ENCODE results near the gene HPS6. TPM values are rescaled to one million over a fixed set of nuclear protein-coding genes. Genes with fewer than 3 reads are reported as not detected.
"Not testable (repeated sequence)": the region's sequence is repeated elsewhere in the genome, so short reads cannot be mapped to it uniquely, and the experiment has no call there.

The HPS6 gene
- total and polyA plus RNA-seq, 11 donors = 7.6 to 23.1 (median 12.4) TPM

GRCh38 chr10:102040305-102041050, 24.7 kb upstream of the HPS6 start:
- H3K27ac ChIP-seq = no peak overlapping the region
- no peaks in the 10 kb centered on the region for H3K9me3 ChIP-seq
- no peak overlapping the region for H3K4me3 ChIP-seq
- H3K27me3 ChIP-seq = no peaks in the 10 kb centered on the region
- WGBS, 4 donors = 70 to 76% (median 74%) methylated on average over 7 of the region's 7 CpGs
- intact Hi-C loops (cut with DNase I) = no loop called here
- ATAC-seq (no peak), DNase-seq (no peak)
- no peak for TF ChIP-seq CTCF (IDR thresholded peaks at IDR 0.05)
- no peak for TF ChIP-seq POLR2A (IDR thresholded peaks at IDR 0.05)
- peaks cover 0 to 40% (median 32%) of the 10 kb centered on the region in 9 donors for H3K36me3 ChIP-seq
- H3K4me1 ChIP-seq = peaks cover 0 to 9% (median 0%) of the 10 kb centered on the region in 12 donors

- TF ChIP-seq CTCF (IDR thresholded peaks at IDR 0.05) (no peak), POLR2A (IDR thresholded peaks at IDR 0.05) (no peak)
- 70 to 81% (median 71%) methylated on average over 3 of the region's 3 CpGs for WGBS, 4 donors
- H3K9me3 ChIP-seq = no peaks in the 10 kb centered on the region
- no peaks in the 10 kb centered on the region for H3K27me3 ChIP-seq
- H3K4me3 ChIP-seq = no peak overlapping the region
- peaks cover 0 to 3% (median 0%) of the 10 kb centered on the region in 9 donors for H3K36me3 ChIP-seq
- DNase-seq (no peak), ATAC-seq (no peak)
- H3K27ac ChIP-seq = no peak overlapping the region
- peaks cover 0 to 28% (median 0%) of the 10 kb centered on the region in 12 donors for H3K4me1 ChIP-seq
- intact Hi-C loops (cut with DNase I) = no loop called here
Measured at GRCh38 chr10:102045292-102045691, 19.9 kb upstream of the HPS6 start.

GRCh38 chr10:102046095-102046494, 19.1 kb upstream of the HPS6 start:
- Histone ChIP-seq H3K4me3 (no peak overlapping the region), H3K27me3 (no peaks in the 10 kb centered on the region), H3K9me3 (no peaks in the 10 kb centered on the region), H3K4me1 (peaks cover 0 to 29% (median 0%) of the 10 kb centered on the region in 12 donors), H3K27ac (no peak overlapping the region), H3K36me3 (no peaks in the 10 kb centered on the region)
- 94 to 96% (median 95%) methylated on average over 2 of the region's 2 CpGs for WGBS, 4 donors
- intact Hi-C loops (cut with DNase I) = no loop called here
- no peak for ATAC-seq
- TF ChIP-seq POLR2A (IDR thresholded peaks at IDR 0.05) (no peak), CTCF (IDR thresholded peaks at IDR 0.05) (no peak)
- no peak for DNase-seq

- not testable (repeated sequence) for H3K36me3 ChIP-seq, H3K9me3 ChIP-seq, H3K27me3 ChIP-seq
- peak overlapping the region; percentile 88 to 99 (median 96) for H3K27ac ChIP-seq
- ATAC-seq = peak in 3 of 4 donors; percentile 2 to 41 (median 5)
- DNase-seq = peak in 2 of 5 donors; percentile 46
- 68 to 71% (median 70%) methylated on average over 34 of the region's 34 CpGs for WGBS, 4 donors
- peak overlapping the region; percentile 78 to 97 (median 92) for H3K4me3 ChIP-seq
- intact Hi-C loops (cut with DNase I) = loop anchor here in 1 of 10 donors (1.0 kb wide), 1 partner anchor 97 kb away; the partner anchor contains the start of gene NOLC1
- H3K4me1 ChIP-seq = peaks cover 3 to 47% (median 28%) of the 10 kb centered on the region in 12 donors
Measured at GRCh38 chr10:102054881-102055646, 10.1 kb upstream of the HPS6 start.

Data from heart left ventricle (tissue), 16 donors.